Skeletal muscle satellite cell (primary cell): ENCODE results near the gene COL19A1.

Experiments used
- H3K27me3 ChIP-seq: 2 replicates; pipeline ENCODE4 v1.7.0; 2013; ENCODE audit warnings: low read length; ENCODE audit not compliant: control insufficient read depth, insufficient read depth
- H3K36me3 ChIP-seq: 2 replicates; pipeline ENCODE4 v1.7.0; 2013; ENCODE audit warnings: mild to moderate bottlenecking, control low read depth, low read length; ENCODE audit not compliant: insufficient read depth
- H3K4me1 ChIP-seq: 2 replicates; pipeline ENCODE4 v1.7.0; 2013; ENCODE audit warnings: low read length; ENCODE audit not compliant: control insufficient read depth, insufficient read depth
- H3K4me2 ChIP-seq: 2 replicates; pipeline ENCODE4 v1.7.0; 2013; ENCODE audit warnings: mild to moderate bottlenecking, low read length
- H3K4me3 ChIP-seq: 2 replicates; pipeline ENCODE4 v1.7.0; 2013; ENCODE audit warnings: low read length
- H3K9ac ChIP-seq: 2 replicates; pipeline ENCODE4 v1.7.0; 2013; ENCODE audit warnings: mild to moderate bottlenecking, low read depth, low read length, moderate library complexity
- H3K9me3 ChIP-seq: replicated peaks from 2 replicates; pipeline ENCODE4 v1.7.0; 2013; ENCODE audit warnings: mild to moderate bottlenecking, control low read depth, low read length

Gene COL19A1

DNA sequence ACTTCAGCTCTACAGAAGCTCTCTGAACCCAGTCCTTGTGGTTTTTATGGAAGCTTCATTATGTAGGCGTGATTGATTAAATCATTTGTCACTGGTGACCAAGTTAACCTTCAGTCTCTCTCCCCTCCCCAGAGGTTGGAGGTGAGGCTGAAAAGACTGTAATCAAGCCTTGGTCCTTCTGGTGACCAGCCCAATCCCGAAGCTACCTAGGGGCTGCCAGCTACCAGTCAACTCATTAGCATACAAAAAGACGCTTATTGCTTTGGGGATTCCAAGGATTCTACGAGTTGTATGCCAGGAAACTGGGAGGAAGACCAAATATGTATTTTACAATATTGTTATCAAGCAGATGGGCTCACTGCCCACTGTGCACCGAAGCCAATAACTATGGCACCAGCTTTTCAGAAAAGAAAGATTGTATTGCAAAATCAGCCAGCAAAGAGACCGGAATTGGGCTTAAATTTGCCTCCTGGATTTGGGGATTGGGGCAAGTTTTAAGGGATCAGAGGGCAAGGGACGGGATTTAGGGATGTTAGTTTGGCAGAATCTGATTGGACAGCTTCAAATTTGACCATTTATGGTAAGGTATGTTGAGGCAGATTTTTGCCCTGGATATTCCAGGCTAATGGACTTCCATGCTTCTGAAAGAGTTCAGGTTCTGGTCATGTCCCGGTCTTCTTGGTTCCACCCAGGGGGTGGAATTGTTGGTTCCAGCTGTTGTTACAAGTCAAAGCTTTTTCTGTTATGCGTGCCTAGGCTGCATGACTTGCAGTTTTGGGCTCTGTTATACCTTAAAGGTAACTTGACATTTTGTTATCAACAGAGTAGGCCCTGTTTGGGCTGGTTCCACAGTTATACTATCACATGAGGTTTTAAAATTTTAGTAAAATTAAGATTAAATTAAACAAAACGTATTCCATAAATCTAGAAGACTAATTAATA lies 269.1 kb downstream of the COL19A1 start:
- Histone ChIP-seq H3K4me3 (no peak overlapping the region), H3K4me1 (no peaks in the 10 kb centered on the region), H3K27me3 (no peaks in the 10 kb centered on the region), H3K9me3 (no peaks in the 10 kb centered on the region), H3K36me3 (no peaks in the 10 kb centered on the region), H3K4me2 (no peak overlapping the region), H3K9ac (no peak overlapping the region)

DNA sequence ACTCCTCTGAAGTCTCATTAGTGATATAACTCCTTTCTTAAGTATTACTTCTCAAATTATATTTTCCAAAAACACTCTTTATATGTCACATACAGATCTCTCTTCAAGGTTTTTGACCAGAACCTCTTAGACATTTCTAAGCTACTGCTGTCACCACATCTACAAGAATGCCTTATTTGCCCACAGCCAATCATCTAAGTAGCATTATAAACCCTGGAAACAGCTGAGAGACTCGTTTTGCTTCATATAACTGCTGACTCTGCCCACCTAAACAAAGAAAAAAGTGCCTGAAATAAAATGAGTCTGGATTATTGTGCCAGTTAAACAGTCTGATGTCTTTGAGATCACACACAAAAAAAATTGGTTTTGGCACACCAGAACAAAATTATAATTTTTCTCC lies 270.6 kb downstream of the COL19A1 start:
- H3K27me3 ChIP-seq, result no peaks in the 10 kb centered on the region
- no peaks in the 10 kb centered on the region for H3K4me1 ChIP-seq
- no peak overlapping the region for H3K4me3 ChIP-seq
- no peak overlapping the region for H3K9ac ChIP-seq
- H3K4me2 ChIP-seq, result no peak overlapping the region
- H3K36me3 ChIP-seq, result no peaks in the 10 kb centered on the region
- H3K9me3 ChIP-seq, result no peaks in the 10 kb centered on the region

GRCh38 chr6:70140496-70140895 lies 274.1 kb downstream of the COL19A1 start:
- no peaks in the 10 kb centered on the region for H3K9me3 ChIP-seq
- no peak overlapping the region for H3K4me3 ChIP-seq
- H3K4me1 ChIP-seq, result no peaks in the 10 kb centered on the region

DNA sequence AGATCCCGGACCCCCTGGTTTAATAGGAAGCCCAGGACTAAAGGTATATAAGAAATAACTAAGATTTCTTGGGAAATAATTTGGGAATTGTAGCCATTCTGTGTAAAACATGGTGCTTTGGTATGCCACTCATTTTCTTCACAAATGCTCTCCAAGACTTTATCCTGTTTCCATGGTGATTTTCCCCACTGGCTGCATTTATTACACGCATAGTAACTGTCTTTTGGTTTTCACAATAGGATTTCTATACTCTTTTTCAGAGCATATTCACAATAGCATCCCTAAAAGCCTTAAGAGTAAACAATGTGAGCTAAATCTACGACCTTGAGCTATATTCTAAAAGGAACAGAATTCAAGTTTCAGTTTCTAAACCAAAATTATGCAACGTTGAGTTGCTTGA lies 275.7 kb downstream of the COL19A1 start:
- no peaks in the 10 kb centered on the region for H3K9me3 ChIP-seq
- no peaks in the 10 kb centered on the region for H3K4me1 ChIP-seq
- no peak overlapping the region for H3K4me2 ChIP-seq
- no peaks in the 10 kb centered on the region for H3K27me3 ChIP-seq
- no peak overlapping the region for H3K4me3 ChIP-seq
- H3K36me3 ChIP-seq, result no peaks in the 10 kb centered on the region
- no peak overlapping the region for H3K9ac ChIP-seq

More at GRCh38 chr6:70140496-70140895, 274.1 kb downstream of the COL19A1 start:
- H3K27me3 ChIP-seq, result no peaks in the 10 kb centered on the region
- no peaks in the 10 kb centered on the region for H3K36me3 ChIP-seq
- H3K9ac ChIP-seq, result no peak overlapping the region
- H3K4me2 ChIP-seq, result no peak overlapping the region

GRCh38 chr6:70145178-70145577 lies 278.8 kb downstream of the COL19A1 start:
- Histone ChIP-seq H3K9me3 (no peaks in the 10 kb centered on the region), H3K9ac (no peak overlapping the region), H3K4me3 (no peak overlapping the region), H3K27me3 (no peaks in the 10 kb centered on the region), H3K4me2 (no peak overlapping the region), H3K36me3 (no peaks in the 10 kb centered on the region), H3K4me1 (no peaks in the 10 kb centered on the region)

DNA sequence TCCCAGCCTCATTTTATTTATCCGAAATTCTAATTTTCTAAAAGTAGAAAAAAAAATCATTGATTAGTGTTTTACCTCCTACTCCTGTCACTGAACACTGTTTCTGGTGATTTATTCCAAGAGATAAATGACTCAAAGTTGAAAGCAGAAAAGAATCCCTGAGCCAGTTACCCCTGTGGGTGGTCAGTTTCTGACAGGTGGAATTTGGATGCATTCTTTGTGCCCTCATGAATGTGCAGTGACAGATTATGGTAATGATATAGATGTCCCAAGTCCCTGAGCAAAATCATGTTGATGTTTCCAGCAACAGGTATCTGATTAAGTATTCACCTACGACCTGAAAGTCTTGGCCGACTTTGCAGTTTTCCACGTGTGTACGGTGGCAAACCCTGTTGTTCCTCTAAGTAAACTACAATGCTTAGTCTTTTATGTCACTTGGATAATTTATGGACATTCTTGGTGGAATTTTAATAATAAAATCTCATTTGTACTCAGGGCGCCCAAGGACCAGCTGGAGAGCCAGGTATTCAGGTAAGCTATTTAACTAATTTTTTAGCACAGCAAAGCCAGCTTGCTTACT lies 282.9 kb downstream of the COL19A1 start:
- Histone ChIP-seq H3K36me3 (no peaks in the 10 kb centered on the region), H3K9me3 (no peaks in the 10 kb centered on the region)

DNA sequence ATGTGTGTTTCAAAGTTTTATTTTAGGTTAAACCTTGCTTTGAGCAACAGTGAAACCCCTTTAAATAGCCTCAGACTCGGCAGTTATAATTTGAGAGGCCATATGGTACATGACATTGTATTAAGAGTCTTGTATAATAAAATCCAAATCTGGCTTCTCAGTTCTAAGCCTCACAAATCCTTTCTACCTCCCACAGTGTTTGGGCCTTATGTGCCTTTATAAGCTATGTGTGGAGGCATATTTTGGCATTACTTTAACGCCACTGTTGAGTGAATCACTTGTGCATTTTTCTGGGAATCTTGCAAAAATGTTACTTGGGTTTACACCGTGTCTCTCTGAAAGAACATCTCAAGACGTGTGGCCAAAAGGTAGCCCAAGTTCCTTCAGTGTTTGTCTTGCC lies 284.2 kb downstream of the COL19A1 start:
- H3K36me3 ChIP-seq, result no peaks in the 10 kb centered on the region
- no peaks in the 10 kb centered on the region for H3K27me3 ChIP-seq
- H3K4me2 ChIP-seq, result no peak overlapping the region
- no peaks in the 10 kb centered on the region for H3K9me3 ChIP-seq
- H3K4me1 ChIP-seq, result no peaks in the 10 kb centered on the region
- H3K4me3 ChIP-seq, result no peak overlapping the region
- no peak overlapping the region for H3K9ac ChIP-seq

More for the DNA sequence above, 282.9 kb downstream of the COL19A1 start:
- Histone ChIP-seq H3K4me2 (no peak overlapping the region), H3K9ac (no peak overlapping the region), H3K27me3 (no peaks in the 10 kb centered on the region), H3K4me3 (no peak overlapping the region), H3K4me1 (no peaks in the 10 kb centered on the region)

- Histone ChIP-seq H3K4me1 (no peaks in the 10 kb centered on the region), H3K27me3 (no peaks in the 10 kb centered on the region), H3K4me3 (no peak overlapping the region), H3K9me3 (no peaks in the 10 kb centered on the region), H3K4me2 (no peak overlapping the region), H3K36me3 (no peaks in the 10 kb centered on the region), H3K9ac (no peak overlapping the region)
These were observed 285.3 kb downstream of the COL19A1 start for GRCh38 chr6:70151616-70152015.

DNA sequence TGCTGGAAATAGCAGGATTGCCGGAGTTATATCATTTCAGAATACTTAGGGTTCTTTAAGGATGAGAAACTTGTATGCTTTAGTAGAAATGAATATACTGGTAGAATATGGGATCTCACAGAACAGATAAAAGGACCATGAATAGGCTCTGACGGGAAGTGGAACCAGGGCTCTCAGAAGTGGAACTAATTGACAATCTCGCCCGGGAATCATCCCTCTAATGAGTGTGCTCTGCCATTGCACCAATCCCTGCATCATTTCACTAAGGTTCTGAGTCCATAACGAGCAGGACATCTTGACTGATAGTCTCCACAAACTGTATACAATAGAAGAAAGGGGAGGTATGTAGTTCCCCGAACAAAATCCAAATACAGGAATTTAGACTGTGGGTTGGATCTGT lies 286.4 kb downstream of the COL19A1 start:
- H3K9me3 ChIP-seq, result no peaks in the 10 kb centered on the region
- H3K9ac ChIP-seq, result no peak overlapping the region

GRCh38 chr6:70157086-70157485 lies 290.7 kb downstream of the COL19A1 start:
- Histone ChIP-seq H3K36me3 (no peaks in the 10 kb centered on the region), H3K4me2 (no peak overlapping the region), H3K9me3 (no peaks in the 10 kb centered on the region), H3K4me1 (no peaks in the 10 kb centered on the region), H3K27me3 (no peaks in the 10 kb centered on the region), H3K9ac (no peak overlapping the region), H3K4me3 (no peak overlapping the region)

More for the DNA sequence above, 286.4 kb downstream of the COL19A1 start:
- no peaks in the 10 kb centered on the region for H3K27me3 ChIP-seq
- no peaks in the 10 kb centered on the region for H3K4me1 ChIP-seq
- H3K4me3 ChIP-seq, result no peak overlapping the region
- no peaks in the 10 kb centered on the region for H3K36me3 ChIP-seq
- H3K4me2 ChIP-seq, result no peak overlapping the region

- Histone ChIP-seq H3K4me1 (peaks cover 7% of the 10 kb centered on the region), H3K9ac (no peak overlapping the region), H3K27me3 (no peaks in the 10 kb centered on the region), H3K4me3 (no peak overlapping the region), H3K4me2 (no peak overlapping the region), H3K36me3 (no peaks in the 10 kb centered on the region), H3K9me3 (no peaks in the 10 kb centered on the region)
These were observed 293.9 kb downstream of the COL19A1 start for GRCh38 chr6:70160276-70160675.

DNA sequence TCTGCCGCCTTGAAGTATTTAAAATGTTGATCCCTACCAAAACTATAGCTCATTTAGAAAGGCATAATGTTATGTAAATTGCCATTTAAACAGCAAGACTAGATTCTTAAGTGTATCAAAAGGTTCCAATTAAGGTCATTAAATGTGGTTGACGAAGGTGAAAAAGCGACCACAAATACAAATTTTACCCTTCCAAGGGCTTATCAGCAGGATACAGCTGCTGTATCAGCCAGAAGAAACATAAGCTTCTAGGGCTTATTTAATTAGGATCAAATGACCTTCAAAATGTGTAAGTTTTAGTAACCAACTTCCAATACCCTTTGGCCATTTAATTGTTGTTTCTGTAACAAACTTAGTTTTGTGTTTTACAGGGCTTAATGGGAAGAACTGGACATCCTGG lies 296.6 kb downstream of the COL19A1 start:
- Histone ChIP-seq H3K4me3 (no peak overlapping the region), H3K4me2 (no peak overlapping the region), H3K9me3 (no peaks in the 10 kb centered on the region)

More for the DNA sequence above, 296.6 kb downstream of the COL19A1 start:
- Histone ChIP-seq H3K9ac (no peak overlapping the region), H3K27me3 (peaks cover 4% of the 10 kb centered on the region), H3K36me3 (no peaks in the 10 kb centered on the region), H3K4me1 (peaks cover 7% of the 10 kb centered on the region)
